GM12878 (cell line): ENCODE measurements around the gene KANK4. TPM values are rescaled to one million over a fixed set of nuclear protein-coding genes. Genes with fewer than 3 reads are reported as not detected.

Experiments
- RCOR1 ChIP-seq: conservative IDR thresholded peaks from 2 replicates; pipeline ENCODE4 v1.6.1; 2012; ENCODE audit warnings: low read depth, low read length, improper control_type of control experiment
- TBL1XR1 ChIP-seq: IDR thresholded peaks from 2 replicates; pipeline ENCODE4 v1.6.1; 2012; ENCODE audit warnings: low read depth, low read length, improper control_type of control experiment
- polyA plus RNA-seq, 11 experiments: library from polyadenylated mRNA; depleted of rRNA in 4 of 11; unstranded in 6 of 11; stranded (reverse) in 5 of 11; fragments of >200 nt; fragmentation: Nextera tagmentation in 4 of 11; fragmentation: Illumina TruSeq in 1 of 11; extraction: Ambion mirVana in 4 of 11; extraction: Trizol in 1 of 11; gene quantifications; 1 replicate in 1 of 11; 2 replicates in 10 of 11; pipeline versions ENCODE4 v1.2.1 to v1.2.3, GENCODE V29; 2011 to 2016; ENCODE audit warnings: inconsistent platforms in 2 of 11, missing spikeins in 2 of 11, low read depth in 1 of 11
- total RNA-seq, 4 experiments: library from RNA; depleted of rRNA in 3 of 4; stranded (reverse); fragments of >200 nt in 3 of 4; fragmentation: Illumina TruSeq in 1 of 4; extraction: Trizol in 1 of 4; gene quantifications; 2 replicates each; pipeline versions ENCODE4 v1.2.1 to v1.2.3, GENCODE V29; 2013 to 2021
- TF ChIP-seq, protein P1 (sequence below): fragments of 450-650 bp; IDR thresholded peaks from 2 replicates; pipeline ENCODE4 v1.6.1; 2017; ENCODE audit warnings: low read depth, mild to moderate bottlenecking, moderate library complexity
- TF ChIP-seq, protein P2 (sequence below): IDR thresholded peaks from 2 replicates; pipeline ENCODE4 v1.6.1; 2012; ENCODE audit warnings: mild to moderate bottlenecking, low read depth, low read length
- TF ChIP-seq, protein P3 (sequence below): IDR thresholded peaks from 2 replicates; pipeline ENCODE4 v1.6.1; 2012; ENCODE audit warnings: improper control_type of control experiment, low read depth, low read length; ENCODE audit not compliant: insufficient replicate concordance
- TF ChIP-seq, protein P4 (sequence below): fragments of 450-650 bp; IDR thresholded peaks from 2 replicates; pipeline ENCODE4 v1.6.1; 2018; ENCODE audit warnings: borderline replicate concordance, mild to moderate bottlenecking; ENCODE audit not compliant: partially characterized antibody
- TF ChIP-seq, protein P5 (sequence below): fragments of 450-650 bp; formaldehyde crosslinking; IDR thresholded peaks from 2 replicates; pipeline ENCODE4 v1.4.0; 2022; ENCODE audit warnings: mild to moderate bottlenecking, moderate library complexity
- TF ChIP-seq, protein P6 (sequence below): IDR thresholded peaks from 2 replicates; pipeline ENCODE4 v1.6.1; 2011; ENCODE audit warnings: borderline replicate concordance, low read depth, mild to moderate bottlenecking, moderate library complexity, mixed read lengths, low read length; ENCODE audit not compliant: insufficient read depth; ENCODE audit errors: extremely low read length

KANK4 gene
- total and polyA plus RNA-seq, 10 of the 15 experiments (the other 5 are each of a cell fraction or from before 2014, with no cell fraction given) = not detected

DNA sequence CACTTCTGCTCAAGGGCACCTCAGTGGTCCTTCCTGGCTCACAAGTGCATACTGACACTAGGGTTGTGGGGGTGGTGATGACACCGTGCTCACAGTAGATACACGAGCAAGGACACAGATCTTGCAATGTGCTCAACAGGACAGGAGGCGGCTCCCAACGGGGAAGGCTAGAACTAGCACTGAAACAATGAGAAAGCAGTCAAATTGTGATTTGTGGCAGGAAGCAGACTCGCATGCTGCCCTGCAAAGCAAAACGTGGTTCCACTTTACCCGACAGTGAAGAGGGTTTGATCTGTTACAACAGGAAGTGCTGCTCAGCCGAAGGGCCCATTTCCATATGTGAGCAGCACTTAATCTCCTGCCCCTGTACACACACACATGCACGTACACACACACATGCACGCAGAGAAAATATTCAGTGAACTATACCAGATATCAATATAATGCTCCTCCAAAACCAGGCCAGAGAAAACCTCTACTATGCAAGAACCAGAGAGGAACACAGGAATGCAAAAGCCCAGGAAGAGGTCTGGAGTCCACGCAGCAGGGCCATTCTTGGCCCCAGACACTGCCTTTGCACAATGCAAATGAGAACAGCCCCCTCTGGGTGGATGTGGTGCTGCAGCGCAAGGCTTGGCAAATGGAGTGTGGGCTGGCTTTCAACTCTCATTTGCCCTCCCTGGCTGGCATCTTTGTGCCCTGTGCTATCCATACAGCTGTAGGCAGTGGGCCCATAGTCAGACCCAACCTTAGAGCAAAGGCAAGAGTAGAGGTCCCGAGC, 47.1 kb downstream of the KANK4 start (continued):
- TF ChIP-seq, protein P1, sequence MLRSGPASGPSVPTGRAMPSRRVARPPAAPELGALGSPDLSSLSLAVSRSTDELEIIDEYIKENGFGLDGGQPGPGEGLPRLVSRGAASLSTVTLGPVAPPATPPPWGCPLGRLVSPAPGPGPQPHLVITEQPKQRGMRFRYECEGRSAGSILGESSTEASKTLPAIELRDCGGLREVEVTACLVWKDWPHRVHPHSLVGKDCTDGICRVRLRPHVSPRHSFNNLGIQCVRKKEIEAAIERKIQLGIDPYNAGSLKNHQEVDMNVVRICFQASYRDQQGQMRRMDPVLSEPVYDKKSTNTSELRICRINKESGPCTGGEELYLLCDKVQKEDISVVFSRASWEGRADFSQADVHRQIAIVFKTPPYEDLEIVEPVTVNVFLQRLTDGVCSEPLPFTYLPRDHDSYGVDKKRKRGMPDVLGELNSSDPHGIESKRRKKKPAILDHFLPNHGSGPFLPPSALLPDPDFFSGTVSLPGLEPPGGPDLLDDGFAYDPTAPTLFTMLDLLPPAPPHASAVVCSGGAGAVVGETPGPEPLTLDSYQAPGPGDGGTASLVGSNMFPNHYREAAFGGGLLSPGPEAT = no peak
- TF ChIP-seq TBL1XR1 (no peak), RCOR1 (no peak)
- TF ChIP-seq, protein P2, sequence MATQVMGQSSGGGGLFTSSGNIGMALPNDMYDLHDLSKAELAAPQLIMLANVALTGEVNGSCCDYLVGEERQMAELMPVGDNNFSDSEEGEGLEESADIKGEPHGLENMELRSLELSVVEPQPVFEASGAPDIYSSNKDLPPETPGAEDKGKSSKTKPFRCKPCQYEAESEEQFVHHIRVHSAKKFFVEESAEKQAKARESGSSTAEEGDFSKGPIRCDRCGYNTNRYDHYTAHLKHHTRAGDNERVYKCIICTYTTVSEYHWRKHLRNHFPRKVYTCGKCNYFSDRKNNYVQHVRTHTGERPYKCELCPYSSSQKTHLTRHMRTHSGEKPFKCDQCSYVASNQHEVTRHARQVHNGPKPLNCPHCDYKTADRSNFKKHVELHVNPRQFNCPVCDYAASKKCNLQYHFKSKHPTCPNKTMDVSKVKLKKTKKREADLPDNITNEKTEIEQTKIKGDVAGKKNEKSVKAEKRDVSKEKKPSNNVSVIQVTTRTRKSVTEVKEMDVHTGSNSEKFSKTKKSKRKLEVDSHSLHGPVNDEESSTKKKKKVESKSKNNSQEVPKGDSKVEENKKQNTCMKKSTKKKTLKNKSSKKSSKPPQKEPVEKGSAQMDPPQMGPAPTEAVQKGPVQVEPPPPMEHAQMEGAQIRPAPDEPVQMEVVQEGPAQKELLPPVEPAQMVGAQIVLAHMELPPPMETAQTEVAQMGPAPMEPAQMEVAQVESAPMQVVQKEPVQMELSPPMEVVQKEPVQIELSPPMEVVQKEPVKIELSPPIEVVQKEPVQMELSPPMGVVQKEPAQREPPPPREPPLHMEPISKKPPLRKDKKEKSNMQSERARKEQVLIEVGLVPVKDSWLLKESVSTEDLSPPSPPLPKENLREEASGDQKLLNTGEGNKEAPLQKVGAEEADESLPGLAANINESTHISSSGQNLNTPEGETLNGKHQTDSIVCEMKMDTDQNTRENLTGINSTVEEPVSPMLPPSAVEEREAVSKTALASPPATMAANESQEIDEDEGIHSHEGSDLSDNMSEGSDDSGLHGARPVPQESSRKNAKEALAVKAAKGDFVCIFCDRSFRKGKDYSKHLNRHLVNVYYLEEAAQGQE = no peak
- TF ChIP-seq, protein P3, sequence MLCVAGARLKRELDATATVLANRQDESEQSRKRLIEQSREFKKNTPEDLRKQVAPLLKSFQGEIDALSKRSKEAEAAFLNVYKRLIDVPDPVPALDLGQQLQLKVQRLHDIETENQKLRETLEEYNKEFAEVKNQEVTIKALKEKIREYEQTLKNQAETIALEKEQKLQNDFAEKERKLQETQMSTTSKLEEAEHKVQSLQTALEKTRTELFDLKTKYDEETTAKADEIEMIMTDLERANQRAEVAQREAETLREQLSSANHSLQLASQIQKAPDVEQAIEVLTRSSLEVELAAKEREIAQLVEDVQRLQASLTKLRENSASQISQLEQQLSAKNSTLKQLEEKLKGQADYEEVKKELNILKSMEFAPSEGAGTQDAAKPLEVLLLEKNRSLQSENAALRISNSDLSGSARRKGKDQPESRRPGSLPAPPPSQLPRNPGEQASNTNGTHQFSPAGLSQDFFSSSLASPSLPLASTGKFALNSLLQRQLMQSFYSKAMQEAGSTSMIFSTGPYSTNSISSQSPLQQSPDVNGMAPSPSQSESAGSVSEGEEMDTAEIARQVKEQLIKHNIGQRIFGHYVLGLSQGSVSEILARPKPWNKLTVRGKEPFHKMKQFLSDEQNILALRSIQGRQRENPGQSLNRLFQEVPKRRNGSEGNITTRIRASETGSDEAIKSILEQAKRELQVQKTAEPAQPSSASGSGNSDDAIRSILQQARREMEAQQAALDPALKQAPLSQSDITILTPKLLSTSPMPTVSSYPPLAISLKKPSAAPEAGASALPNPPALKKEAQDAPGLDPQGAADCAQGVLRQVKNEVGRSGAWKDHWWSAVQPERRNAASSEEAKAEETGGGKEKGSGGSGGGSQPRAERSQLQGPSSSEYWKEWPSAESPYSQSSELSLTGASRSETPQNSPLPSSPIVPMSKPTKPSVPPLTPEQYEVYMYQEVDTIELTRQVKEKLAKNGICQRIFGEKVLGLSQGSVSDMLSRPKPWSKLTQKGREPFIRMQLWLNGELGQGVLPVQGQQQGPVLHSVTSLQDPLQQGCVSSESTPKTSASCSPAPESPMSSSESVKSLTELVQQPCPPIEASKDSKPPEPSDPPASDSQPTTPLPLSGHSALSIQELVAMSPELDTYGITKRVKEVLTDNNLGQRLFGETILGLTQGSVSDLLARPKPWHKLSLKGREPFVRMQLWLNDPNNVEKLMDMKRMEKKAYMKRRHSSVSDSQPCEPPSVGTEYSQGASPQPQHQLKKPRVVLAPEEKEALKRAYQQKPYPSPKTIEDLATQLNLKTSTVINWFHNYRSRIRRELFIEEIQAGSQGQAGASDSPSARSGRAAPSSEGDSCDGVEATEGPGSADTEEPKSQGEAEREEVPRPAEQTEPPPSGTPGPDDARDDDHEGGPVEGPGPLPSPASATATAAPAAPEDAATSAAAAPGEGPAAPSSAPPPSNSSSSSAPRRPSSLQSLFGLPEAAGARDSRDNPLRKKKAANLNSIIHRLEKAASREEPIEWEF = no peak
- TF ChIP-seq, protein P4, sequence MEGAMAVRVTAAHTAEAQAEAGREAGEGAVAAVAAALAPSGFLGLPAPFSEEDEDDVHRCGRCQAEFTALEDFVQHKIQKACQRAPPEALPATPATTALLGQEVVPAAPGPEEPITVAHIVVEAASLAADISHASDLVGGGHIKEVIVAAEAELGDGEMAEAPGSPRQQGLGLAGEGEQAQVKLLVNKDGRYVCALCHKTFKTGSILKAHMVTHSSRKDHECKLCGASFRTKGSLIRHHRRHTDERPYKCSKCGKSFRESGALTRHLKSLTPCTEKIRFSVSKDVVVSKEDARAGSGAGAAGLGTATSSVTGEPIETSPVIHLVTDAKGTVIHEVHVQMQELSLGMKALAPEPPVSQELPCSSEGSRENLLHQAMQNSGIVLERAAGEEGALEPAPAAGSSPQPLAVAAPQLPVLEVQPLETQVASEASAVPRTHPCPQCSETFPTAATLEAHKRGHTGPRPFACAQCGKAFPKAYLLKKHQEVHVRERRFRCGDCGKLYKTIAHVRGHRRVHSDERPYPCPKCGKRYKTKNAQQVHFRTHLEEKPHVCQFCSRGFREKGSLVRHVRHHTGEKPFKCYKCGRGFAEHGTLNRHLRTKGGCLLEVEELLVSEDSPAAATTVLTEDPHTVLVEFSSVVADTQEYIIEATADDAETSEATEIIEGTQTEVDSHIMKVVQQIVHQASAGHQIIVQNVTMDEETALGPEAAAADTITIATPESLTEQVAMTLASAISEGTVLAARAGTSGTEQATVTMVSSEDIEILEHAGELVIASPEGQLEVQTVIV = no peak
- TF ChIP-seq, protein P5, sequence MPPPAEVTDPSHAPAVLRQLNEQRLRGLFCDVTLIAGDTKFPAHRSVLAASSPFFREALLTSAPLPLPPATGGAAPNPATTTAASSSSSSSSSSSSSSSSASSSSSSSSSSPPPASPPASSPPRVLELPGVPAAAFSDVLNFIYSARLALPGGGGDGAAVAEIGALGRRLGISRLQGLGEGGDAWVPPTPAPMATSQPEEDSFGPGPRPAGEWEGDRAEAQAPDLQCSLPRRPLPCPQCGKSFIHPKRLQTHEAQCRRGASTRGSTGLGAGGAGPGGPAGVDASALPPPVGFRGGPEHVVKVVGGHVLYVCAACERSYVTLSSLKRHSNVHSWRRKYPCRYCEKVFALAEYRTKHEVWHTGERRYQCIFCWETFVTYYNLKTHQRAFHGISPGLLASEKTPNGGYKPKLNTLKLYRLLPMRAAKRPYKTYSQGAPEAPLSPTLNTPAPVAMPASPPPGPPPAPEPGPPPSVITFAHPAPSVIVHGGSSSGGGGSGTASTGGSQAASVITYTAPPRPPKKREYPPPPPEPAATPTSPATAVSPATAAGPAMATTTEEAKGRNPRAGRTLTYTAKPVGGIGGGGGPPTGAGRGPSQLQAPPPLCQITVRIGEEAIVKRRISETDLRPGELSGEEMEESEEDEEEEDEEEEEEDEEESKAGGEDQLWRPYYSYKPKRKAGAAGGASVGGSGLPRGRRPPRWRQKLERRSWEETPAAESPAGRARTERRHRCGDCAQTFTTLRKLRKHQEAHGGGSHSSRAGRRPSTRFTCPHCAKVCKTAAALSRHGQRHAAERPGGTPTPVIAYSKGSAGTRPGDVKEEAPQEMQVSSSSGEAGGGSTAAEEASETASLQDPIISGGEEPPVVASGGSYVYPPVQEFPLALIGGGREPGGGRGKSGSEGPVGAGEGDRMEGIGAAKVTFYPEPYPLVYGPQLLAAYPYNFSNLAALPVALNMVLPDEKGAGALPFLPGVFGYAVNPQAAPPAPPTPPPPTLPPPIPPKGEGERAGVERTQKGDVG (CRISPR knock-in tag) = no peak
- TF ChIP-seq, protein P6, sequence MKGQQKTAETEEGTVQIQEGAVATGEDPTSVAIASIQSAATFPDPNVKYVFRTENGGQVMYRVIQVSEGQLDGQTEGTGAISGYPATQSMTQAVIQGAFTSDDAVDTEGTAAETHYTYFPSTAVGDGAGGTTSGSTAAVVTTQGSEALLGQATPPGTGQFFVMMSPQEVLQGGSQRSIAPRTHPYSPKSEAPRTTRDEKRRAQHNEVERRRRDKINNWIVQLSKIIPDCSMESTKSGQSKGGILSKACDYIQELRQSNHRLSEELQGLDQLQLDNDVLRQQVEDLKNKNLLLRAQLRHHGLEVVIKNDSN = no peak
